B cell (primary cell): Measurements from ENCODE around the gene GCN1. TPM values are rescaled to one million over a fixed set of nuclear protein-coding genes. Genes with fewer than 3 reads are reported as not detected.
"Not testable (repeated sequence)": the region's sequence is repeated elsewhere in the genome, so short reads cannot be mapped to it uniquely, and the experiment has no call there.

Experiments
- ATAC-seq: fragments of 200-7000 bp; cut with Tn5 transposase; one replicate; pipeline ENCODE4 v1.10.0; 2021; ENCODE audit warnings: low read depth, mild to moderate bottlenecking, moderate number of reproducible peaks, moderate library complexity
- CTCF ChIA-PET: fragments of 350-600 bp; sonication (Branson Sonifier 250); formaldehyde crosslinking; loops from one replicate; lab custom pipeline; 2021; ENCODE audit warnings: antibody characterized with exemption, inconsistent platforms; lab: Charles Lee
- POLR2A ChIA-PET: fragments of 350-600 bp; sonication (Branson Sonifier 250); formaldehyde crosslinking; loops from one replicate; lab custom pipeline; 2021; ENCODE audit warnings: antibody characterized with exemption; lab: Charles Lee
- DNase-seq: peaks from one replicate; pipeline ENCODE4 v3.0.0; 2013
- H2AFZ ChIP-seq: 2 replicates; pipeline ENCODE4 v1.6.1; 2012; ENCODE audit warnings: mild to moderate bottlenecking, low read depth, low read length; ENCODE audit not compliant: insufficient read depth, poor library complexity, severe bottlenecking
- H3K27ac ChIP-seq, 2 donors: 1 replicate in 1 of 2; 2 replicates in 1 of 2; pipeline ENCODE4 v1.5.1; 2012 to 2013; ENCODE audit warnings: low read length in 2 of 2, mild to moderate bottlenecking in 2 of 2, moderate library complexity in 1 of 2
- H3K27me3 ChIP-seq, 4 experiments: fragments of 200-600 bp in 1 of 4; sonication (generic) in 1 of 4; replicated peaks in 1 of 4; 1 replicate in 2 of 4; 2 replicates in 2 of 4; pipeline versions ENCODE4 v1.6.1 to v1.7.0; 2013 to 2016; ENCODE audit warnings: low read length in 3 of 4, mild to moderate bottlenecking in 2 of 4, mixed read lengths in 1 of 4, moderate library complexity in 1 of 4; ENCODE audit not compliant: insufficient read depth in 4 of 4, control insufficient read depth in 3 of 4; ENCODE audit errors: control extremely low read depth in 1 of 4
- H3K36me3 ChIP-seq, 2 experiments: replicated peaks in 1 of 2; 1 replicate in 1 of 2; 2 replicates in 1 of 2; pipeline versions ENCODE4 v1.6.1 to v1.7.1; 2013; ENCODE audit warnings: low read length in 1 of 2; ENCODE audit not compliant: insufficient read depth in 2 of 2, control insufficient read depth in 1 of 2; ENCODE audit errors: control extremely low read depth in 1 of 2, extremely low read depth in 1 of 2
- H3K4me1 ChIP-seq, 2 donors: fragments of 200-600 bp in 1 of 2; sonication (generic) in 1 of 2; 1 replicate in 1 of 2; 2 replicates in 1 of 2; pipeline versions ENCODE4 v1.5.1 to v1.6.1; 2013 to 2017; ENCODE audit warnings: low read length in 2 of 2; ENCODE audit not compliant: control insufficient read depth in 2 of 2, insufficient read depth in 2 of 2
- H3K4me2 ChIP-seq: replicated peaks from 2 replicates; pipeline ENCODE3; 2012; ENCODE audit warnings: mild to moderate bottlenecking, low read depth, low read length; ENCODE audit not compliant: poor library complexity, severe bottlenecking
- H3K4me3 ChIP-seq, 5 experiments: fragments of 200-600 bp in 1 of 5; sonication (generic) in 1 of 5; 1 replicate in 3 of 5; 2 replicates in 2 of 5; pipeline versions ENCODE4 v1.5.1 to v1.7.0; 2011 to 2016; ENCODE audit warnings: low read length in 4 of 5, mild to moderate bottlenecking in 4 of 5, low read depth in 2 of 5, control low read depth in 1 of 5, moderate library complexity in 1 of 5; ENCODE audit not compliant: insufficient read depth in 1 of 5; ENCODE audit errors: control extremely low read depth in 1 of 5, extremely low read depth in 1 of 5
- H3K79me2 ChIP-seq: fragments of 200-600 bp; sonication (generic); one replicate; pipeline ENCODE4 v1.6.0; 2016; ENCODE audit warnings: low read length; ENCODE audit not compliant: control insufficient read depth, insufficient read depth
- H3K9ac ChIP-seq: fragments of 200-600 bp; sonication (generic); 2 replicates; pipeline ENCODE4 v1.6.1; 2017; ENCODE audit warnings: mild to moderate bottlenecking, low read length, moderate library complexity
- H3K9me3 ChIP-seq, 3 donors: one replicate each; pipeline versions ENCODE4 v1.6.1 to v1.7.1; 2013; ENCODE audit warnings: low read length in 2 of 3; ENCODE audit not compliant: control insufficient read depth in 2 of 3, insufficient read depth in 1 of 3; ENCODE audit errors: control extremely low read depth in 1 of 3
- H4K20me1 ChIP-seq: 2 replicates; pipeline ENCODE4 v1.6.0; 2012; ENCODE audit warnings: mild to moderate bottlenecking, low read length; ENCODE audit not compliant: insufficient read depth, control insufficient read depth, poor library complexity, severe bottlenecking
- H3K27ac Mint-ChIP-seq: one replicate; pipeline ENCODE4 v1.8.0; 2021; ENCODE audit warnings: mixed read lengths
- H3K27me3 Mint-ChIP-seq: one replicate; pipeline ENCODE4 v1.8.0; 2021; ENCODE audit warnings: mixed read lengths
- H3K4me1 Mint-ChIP-seq: one replicate; pipeline ENCODE4 v1.8.0; 2021; ENCODE audit warnings: mixed read lengths
- H3K4me3 Mint-ChIP-seq: one replicate; pipeline ENCODE4 v1.8.0; 2021; ENCODE audit warnings: mixed read lengths
- H3K9me3 Mint-ChIP-seq: one replicate; pipeline ENCODE4 v1.8.0; 2022; ENCODE audit warnings: mixed read lengths; ENCODE audit not compliant: insufficient read depth
- CTCF ChIP-seq: fragments of 200-600 bp; IDR thresholded peaks from one replicate; pipeline ENCODE4 v1.8.0; 2022; ENCODE audit warnings: antibody characterized with exemption, mild to moderate bottlenecking
- EZH2 ChIP-seq: IDR thresholded peaks from 2 replicates; pipeline ENCODE4 v1.6.1; 2012; ENCODE audit warnings: borderline replicate concordance, low read depth, mild to moderate bottlenecking, moderate library complexity, low read length; ENCODE audit not compliant: insufficient read depth, poor library complexity, severe bottlenecking
- WGBS: methylation state at CpG from one replicate; pipeline ENCODE4 v1.1.5; 2013; ENCODE audit warnings: missing lambda C conversion rate; ENCODE audit not compliant: insufficient coverage; 5-methylcytosine and 5-hydroxymethylcytosine counted together
- intact Hi-C: fragments of 100-400 bp; cut with micrococcal nuclease; formaldehyde crosslinking; loops from one replicate; pipeline ENCODE4 v1.10.0; 2022
- polyA plus RNA-seq: library from polyadenylated mRNA; depleted of rRNA; stranded (reverse); fragments of >200 nt; gene quantifications from 2 replicates; pipeline ENCODE4 v1.2.3, GENCODE V29; 2012
- total RNA-seq, 2 donors: library from RNA; stranded (reverse); fragments of 120-200 nt in 1 of 2; gene quantifications; 1 replicate in 1 of 2; 2 replicates in 1 of 2; pipeline versions ENCODE4 v1.2.3 to v1.2.4, GENCODE V29; 2013 to 2022

Gene GCN1
- total and polyA plus RNA-seq, 2 donors (not counting 1 experiment from before 2014, with no cell fraction given) = 41.3 to 127 TPM

DNA sequence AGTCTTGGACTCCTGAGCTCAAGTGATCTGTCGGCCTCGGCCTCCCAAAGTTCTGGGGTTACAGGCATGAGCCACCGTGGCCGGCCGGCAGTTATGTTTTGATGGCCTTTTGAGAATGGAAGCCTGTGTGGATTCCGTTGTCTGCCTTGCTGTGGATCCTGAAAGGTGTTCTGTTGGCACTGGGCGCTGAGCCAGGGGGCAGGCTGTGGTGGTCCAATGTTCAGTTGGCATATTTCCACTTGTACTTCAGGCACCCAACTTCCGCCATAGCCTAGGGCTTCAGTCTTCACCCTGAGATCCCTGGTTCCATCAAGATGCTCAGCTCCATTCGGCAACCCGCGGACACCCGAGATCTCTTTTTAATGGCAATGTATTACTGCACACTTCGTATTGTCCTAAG, 12.7 kb upstream of the GCN1 start:
- H2AFZ ChIP-seq = no peak overlapping the region
- ATAC-seq (no peak), DNase-seq (no peak)
- 97% methylated on average over 13 of the region's 13 CpGs for WGBS
- POLR2A ChIA-PET = no interaction called here
- H3K36me3 ChIP-seq = peaks cover 0 to 11% of the 10 kb centered on the region in 2 experiments
- no peak for TF ChIP-seq CTCF
- TF ChIP-seq EZH2 = no peak
- Mint-ChIP-seq H3K4me3 (no peak overlapping the region), H3K27me3 (no peaks in the 10 kb centered on the region), H3K4me1 (no peaks in the 10 kb centered on the region), H3K27ac (no peak overlapping the region), H3K9me3 (no peaks in the 10 kb centered on the region)
- intact Hi-C loops = no loop called here
- peaks cover 0 to under 1% of the 10 kb centered on the region in 2 donors for H3K4me1 ChIP-seq
- CTCF ChIA-PET = interaction anchor here (1.6 kb wide), 1 partner anchor 21 kb away, joined by 6 read pairs; no protein-coding TSS in a partner anchor
- no peaks in the 10 kb centered on the region for H4K20me1 ChIP-seq
- H3K27me3 ChIP-seq = no peaks in the 10 kb centered on the region
- H3K9ac ChIP-seq = no peak overlapping the region
- no peak overlapping the region for H3K4me2 ChIP-seq
- no peak overlapping the region for H3K27ac ChIP-seq
- no peaks in the 10 kb centered on the region for H3K79me2 ChIP-seq
- no peak overlapping the region for H3K4me3 ChIP-seq
- H3K9me3 ChIP-seq = no peaks in the 10 kb centered on the region

- H3K4me1 ChIP-seq, ATAC-seq, H3K27me3 Mint-ChIP-seq, H3K79me2 ChIP-seq, H3K4me2 ChIP-seq, H3K9ac ChIP-seq, H3K4me3 Mint-ChIP-seq, DNase-seq, H3K9me3 Mint-ChIP-seq, intact Hi-C loops, H3K27ac ChIP-seq, H3K27ac Mint-ChIP-seq, H2AFZ ChIP-seq, H3K4me1 Mint-ChIP-seq, POLR2A ChIA-PET, H4K20me1 ChIP-seq, H3K27me3 ChIP-seq, H3K9me3 ChIP-seq, H3K4me3 ChIP-seq: not testable (repeated sequence)
- CTCF ChIA-PET = interaction anchor here (1.6 kb wide), 1 partner anchor 21 kb away, joined by 6 read pairs; no protein-coding TSS in a partner anchor
- peaks cover 0 to 11% of the 10 kb centered on the region in 2 experiments for H3K36me3 ChIP-seq
- no CpG with 5 or more reads among the region's 5 CpGs for WGBS
Measured at GRCh38 chr12:120206781-120207180, 12.3 kb upstream of the GCN1 start.
